Mucosa of gallbladder (tissue), 1 donor: ENCODE measurements around the gene TMCO4. TPM values are rescaled to one million over a fixed set of nuclear protein-coding genes. Genes with fewer than 3 reads are reported as not detected.
"Not testable (repeated sequence)": the region's sequence is repeated elsewhere in the genome, so short reads cannot be mapped to it uniquely, and the experiment has no call there.

Experiments used
- DNase-seq: peaks from one replicate; pipeline ENCODE4 v3.0.0-alpha.2; 2020; ENCODE audit warnings: low spot score
- total RNA-seq: library from RNA; stranded (reverse); gene quantifications from one replicate; pipeline ENCODE4 v1.2.1, GENCODE V29; 2021
- donor health status: DM: no; HTN: no; CAD: no.

TMCO4 gene
- total RNA-seq, result 31.1 TPM

DNA sequence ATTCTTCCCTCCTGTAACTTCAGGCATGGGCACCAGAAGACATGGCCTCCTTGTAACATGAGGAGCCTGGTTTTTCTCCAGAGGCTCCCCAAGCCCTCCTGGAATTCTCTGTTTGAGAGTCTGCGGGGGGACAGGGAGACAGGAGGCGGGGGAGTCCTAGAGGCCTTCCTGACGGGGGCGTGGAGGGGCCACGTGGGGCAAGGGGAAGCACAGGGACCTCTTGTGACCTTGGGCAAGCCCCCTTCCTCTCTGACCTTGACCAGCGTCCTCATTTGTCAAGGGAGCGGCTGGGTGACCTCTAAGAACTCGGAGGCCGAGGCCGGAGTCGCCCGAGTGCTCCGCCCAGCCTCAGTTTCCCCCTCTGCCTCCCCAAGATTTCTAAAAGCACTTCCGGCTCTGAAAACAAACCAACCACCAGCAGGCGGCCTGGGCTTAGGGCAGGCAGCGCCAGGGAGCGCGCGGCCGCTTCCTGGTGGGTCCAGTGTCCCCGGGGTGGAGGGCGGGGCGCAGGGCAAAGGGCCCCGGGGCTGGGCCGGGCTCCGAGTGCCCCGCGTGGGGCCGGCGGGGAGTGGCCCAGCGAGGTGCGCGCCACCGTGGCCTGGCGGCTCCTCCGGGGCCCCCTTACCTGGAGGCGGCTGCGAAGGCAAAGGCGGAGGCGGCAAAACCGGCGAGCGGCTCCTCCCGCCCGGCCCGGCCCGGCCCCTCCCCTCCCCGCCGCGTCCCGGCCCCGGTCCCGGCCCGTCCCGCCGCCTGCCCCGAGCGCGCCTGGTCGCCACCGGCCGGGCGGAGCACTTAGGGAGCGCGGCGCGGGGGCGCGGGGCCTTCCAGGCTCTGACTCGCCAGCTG lies at the start of gene TMCO4:
TSS of gene TMCO4 (minus strand) at position 687 of the 846 bp plus-strand sequence. CDS start 19,158 bp downstream, outside the sequence.
- DNase-seq, result peak; percentile 49

DNA sequence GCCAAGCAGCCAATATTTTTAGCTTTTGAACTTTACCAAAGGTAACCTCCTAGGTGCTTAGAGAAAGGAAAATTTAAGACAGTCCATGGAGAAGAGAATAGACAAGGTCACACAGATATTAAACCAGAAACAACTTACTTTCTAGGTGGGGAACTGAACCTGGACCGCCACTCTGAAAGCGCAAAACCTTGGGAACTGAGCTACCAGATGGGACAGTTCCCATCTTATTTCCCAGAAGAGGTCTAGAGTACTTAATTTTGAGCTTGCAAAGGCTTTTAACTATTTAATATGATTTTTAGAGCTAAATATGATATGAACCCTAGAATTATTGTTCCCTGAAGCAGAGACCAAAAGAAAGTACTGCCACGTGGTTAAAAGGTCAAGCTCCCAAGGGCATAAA lies 49.6 kb upstream of the TMCO4 start:
- not testable (repeated sequence) for DNase-seq

DNA sequence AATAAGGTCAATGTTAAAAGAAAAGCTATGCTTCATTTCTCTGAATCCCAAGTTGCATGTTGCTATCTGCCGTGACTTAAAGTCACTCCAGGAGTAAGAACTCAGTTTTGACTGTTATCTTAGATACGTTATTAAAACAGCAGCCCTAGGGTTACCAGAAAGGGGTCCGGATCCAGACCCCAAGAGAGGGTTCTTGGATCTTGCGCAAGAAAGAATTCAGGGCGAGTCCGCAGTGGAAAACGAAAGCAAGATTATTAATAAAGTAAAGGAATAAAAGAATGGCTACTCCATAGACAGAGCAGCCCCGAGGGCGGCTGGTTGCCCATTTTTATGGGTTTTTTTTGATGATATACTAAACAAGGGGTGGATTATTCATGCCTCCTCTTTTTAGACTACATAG lies 47.6 kb upstream of the TMCO4 start:
- DNase-seq, result not testable (repeated sequence)

DNA sequence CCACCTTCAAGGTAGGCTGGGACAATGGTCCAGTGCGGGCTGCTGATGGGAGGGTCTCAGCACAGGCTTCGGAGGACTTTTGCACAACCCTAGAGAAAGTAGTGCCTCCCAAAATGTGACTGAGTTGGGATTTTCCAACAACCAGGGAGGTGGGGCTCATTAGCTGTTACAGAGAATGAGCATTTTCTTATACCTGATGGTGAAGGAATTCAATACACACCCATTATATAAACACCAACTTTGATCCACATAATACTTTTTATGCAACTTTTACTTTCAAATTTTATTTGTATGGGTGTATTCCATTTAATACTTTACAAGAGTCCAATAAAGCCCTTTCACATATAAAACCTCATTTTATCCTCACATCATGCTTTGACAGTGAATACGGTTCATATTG lies 46.6 kb upstream of the TMCO4 start:
- DNase-seq, result no peak

DNA sequence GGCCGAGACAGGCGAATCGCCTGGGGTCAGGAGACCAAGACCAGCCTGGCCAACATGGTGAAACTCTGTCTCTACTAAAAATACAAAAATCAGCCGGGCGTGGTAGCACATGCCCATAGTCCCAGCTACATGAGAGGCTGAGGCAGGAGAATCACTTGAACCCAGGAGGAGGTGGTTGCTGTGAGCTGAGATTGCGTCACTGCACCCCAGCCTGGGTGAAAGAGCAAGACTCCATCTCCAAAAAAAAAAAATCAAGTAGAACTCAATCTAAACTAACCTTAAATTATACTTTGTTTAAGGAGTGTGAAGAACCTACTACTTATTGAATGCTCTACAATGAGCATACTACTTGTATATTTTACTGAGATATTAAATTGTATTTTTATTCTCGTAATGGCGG lies 45.8 kb upstream of the TMCO4 start:
- no peak for DNase-seq

DNA sequence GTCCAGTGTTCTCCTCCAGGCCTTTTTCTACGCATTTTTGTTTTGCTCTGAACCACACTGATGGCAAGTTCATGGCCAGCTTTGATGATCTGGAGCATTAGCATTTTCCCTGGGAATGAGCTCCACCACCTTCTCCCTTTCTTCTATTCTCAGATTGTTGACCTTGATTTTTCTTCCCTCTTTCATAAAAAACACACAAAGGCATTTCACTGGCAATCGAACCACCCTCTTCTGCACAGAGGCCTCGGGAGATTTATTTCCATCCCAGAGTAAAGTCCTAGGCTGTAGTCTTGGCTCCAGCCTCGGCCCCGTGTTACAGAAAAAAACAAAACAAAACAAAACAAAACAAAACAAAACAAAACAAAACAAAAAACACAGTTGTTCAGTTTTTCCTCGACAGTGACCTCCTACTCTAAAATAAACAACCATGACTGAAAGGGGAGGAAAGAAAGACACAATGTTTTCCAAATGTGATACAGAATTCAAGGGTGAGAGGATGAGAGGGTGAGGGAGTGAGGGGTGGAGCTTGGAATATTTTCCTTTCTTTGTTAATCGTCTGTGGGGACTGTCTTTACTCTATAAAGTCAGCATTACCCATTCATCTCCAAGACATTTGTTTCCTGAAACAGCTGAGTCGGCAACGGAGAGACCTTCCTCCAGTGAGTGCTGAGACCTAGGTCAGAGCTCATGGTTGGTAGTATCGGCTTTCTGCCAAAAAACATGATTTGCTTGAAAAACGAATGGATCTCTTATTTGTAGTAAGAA lies 45.2 kb upstream of the TMCO4 start:
- no peak for DNase-seq

DNA sequence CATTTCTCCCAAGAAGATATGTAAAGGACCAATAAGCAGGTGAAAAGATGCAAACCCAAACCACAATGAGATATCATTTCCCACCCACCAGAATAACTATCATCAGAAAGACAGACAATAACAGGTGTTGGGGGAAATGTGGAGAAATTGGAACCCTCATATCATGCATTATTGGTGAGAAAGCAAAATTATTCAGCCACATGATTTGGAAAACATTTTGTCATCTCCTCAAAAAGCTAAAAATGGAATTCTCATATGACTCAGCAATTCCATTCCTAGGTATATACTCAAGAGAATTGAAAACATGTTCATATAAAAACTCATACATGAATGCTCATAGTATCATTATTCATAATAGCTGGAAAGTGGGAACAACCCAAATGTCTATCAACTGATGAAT lies 40.5 kb upstream of the TMCO4 start:
- no peak for DNase-seq

DNA sequence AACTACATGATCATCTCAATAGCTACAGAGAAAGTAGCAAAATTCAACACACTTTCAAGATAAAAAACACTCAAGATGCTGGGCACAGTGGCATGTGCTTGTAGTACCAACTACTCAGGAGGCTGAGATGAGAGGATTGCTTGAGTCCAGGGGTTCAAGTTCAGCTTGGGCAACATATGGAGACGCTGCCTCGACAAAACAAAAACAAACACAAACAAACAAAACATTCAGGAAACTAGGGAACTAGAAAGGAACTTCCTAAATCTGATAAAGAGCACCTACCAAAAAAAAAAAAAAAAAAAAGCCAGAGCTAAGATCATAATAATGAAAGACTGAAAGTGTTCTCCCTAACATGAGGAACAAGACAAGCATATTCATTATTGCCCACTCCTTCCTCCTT lies 38.1 kb upstream of the TMCO4 start:
- DNase-seq, result no peak

DNA sequence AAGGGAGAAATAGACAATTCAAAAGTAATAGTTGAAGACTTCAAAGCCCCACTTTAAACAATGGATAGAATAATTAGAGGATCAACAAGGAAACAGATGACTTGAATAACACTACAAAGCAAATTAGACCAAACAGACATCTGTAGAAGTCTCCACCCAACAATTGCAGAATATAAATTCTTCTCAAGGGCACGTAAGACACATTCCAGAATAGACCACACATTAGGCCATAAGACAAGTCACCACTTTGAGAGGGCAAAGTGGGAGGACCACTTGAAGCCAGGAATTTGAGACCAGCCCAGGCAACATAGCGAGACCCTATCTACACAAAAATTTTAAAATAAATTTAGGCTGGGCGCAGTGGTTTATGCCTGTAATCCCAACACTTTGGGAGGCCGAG lies 35.9 kb upstream of the TMCO4 start:
- DNase-seq, result no peak

DNA sequence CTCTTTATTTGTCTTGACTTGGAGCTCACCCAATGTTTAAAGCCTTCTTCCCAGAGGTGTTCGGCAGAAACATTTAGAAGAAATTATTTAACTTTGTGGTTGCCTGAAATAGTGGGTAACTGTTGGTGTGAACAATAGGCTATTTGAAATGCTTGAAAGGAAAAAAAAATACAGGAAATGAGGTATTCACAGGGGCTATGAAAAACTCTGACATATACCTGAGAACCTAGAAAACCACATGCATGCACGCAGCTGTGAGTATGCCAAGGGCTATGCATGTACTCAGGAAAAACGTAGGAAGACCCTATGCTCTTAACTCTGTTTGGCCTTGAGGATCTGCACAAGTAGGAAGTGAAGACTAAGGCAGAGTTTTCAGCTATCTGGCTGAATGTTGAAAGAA lies 31.7 kb upstream of the TMCO4 start:
- DNase-seq, result no peak

DNA sequence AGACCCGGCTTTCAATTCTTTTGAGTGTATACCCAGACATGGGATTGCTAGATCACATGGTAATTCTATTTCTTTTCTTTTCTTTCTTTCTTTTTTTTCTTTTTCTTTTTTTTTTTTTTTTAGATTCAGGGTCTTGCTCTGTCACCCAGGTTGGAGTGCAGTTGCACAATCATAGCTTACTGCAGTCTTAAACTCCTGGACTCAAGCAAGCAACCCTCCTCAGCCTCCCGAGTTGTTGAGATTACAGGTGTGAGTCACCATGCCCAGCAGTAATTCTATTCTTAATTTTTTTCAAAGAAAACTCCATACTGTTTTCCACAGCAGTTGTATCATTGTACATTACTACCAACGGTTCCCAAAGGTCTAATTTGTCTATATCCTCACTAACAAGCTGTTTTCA lies 28.8 kb upstream of the TMCO4 start:
- no peak for DNase-seq

DNA sequence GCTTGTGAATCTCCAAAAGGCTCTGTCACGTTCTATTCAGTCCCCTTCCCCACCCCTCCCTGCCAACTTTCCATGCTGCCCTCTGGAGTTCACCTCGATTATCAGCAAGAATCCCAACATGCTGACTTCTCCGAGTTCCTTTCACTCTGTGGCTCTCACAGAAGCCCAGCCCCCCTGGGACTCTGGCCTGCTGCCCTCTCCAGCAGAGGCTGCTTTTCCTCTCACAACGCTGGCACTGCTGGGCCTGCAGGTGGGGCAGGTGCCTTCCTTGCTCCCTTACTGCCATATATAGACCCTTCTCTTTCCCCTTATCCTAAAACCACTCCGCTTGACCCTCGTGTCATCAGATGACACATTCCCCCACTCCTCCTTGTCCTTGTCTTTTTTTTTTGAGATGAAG lies 25.6 kb upstream of the TMCO4 start:
- DNase-seq, result no peak

DNA sequence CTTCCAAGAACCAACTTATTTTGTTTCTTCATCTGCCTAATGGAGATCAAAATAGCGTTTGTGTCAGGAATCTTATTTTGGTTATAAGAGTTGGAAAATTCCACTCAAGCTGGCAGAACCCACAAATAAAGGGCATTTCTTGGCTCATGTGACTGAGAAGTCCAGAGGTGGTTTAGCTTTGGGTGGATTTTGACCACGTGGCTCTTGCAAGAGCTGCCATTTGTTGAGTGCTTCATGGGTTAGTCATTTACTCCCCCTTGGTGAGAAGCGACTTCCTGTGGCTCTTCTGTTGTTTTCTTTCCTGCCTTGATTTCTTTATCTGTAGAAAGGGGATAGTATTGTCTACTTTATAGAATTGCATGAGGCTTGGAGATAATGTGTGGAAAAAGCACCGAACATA lies 24.8 kb upstream of the TMCO4 start:
- DNase-seq, result no peak

DNA sequence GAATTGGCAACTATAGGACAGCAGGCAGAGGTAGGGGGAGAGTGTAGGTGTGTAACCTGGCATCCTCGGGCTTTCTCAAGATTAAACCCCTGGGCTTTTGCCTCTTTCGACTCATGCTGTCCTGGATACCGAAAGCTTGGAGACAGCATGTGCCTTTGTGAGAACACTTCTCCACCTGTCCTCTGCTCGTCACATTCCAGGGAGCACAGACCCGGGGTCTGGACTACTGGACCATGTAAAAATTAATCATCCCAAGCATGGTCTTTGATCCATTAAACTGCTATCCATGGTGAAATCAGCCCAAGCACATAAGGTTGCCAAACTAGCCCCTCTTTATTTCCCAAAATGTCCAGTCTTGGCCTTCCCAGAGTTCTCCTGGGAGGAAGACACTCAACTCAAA lies 24.3 kb upstream of the TMCO4 start:
- DNase-seq, result no peak

DNA sequence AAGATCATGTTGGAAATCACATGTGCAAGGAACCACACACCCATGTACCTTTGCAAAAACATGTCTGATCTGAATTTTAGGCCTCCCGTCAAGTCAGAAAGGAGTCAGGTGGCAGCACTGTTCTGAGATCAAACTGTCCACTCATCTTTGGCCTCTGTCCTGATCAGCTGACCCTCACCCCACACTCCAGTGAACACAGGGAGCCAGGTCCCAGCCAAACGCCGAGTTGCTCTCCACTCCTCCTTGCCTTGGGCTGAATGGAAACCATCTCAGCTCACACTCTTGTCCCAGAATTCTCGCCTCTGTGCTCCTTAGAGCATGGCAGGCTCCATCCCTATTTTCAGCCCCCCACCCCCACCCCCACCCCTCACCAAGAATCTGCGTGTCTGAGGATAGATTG lies 20.0 kb upstream of the TMCO4 start:
- no peak for DNase-seq

DNA sequence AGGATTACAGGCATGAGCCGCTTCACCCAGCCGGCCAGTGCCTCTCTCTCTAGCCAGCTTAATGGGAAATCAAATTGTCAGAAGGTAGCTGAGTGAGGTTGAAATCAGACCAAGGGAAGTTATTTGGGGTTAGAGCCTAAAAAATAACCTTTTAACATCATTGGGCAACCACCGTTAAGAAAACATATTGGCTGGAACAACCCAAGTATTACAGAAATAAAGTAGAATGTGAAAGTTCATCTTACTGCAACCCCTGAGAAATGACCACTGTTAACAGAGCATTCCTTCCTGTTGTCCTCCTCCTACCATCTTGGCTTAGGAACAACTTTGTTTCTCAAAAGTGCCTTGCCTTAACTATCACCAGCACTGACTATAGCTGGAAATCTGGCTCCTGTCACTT lies 18.6 kb upstream of the TMCO4 start:
- no peak for DNase-seq

DNA sequence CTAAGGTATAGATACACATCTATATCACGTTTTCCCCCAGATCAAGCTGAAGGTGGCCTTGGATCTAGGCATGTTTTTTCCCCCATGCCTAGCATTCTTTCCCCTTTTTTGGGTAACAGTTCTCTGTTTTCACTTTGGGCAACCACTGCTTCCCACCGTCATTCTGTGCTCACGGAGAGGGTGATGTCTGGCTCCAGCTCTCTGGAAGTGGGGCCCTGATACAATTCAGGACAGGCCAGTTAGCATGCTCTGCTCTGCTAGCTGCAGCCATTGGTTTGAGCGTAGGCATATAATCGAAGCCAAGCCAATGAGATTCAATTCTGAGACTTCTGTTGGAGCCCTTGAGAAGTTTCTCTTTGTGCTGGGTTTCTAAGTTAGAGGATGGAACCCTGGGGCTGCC lies 17.4 kb upstream of the TMCO4 start:
- no peak for DNase-seq

DNA sequence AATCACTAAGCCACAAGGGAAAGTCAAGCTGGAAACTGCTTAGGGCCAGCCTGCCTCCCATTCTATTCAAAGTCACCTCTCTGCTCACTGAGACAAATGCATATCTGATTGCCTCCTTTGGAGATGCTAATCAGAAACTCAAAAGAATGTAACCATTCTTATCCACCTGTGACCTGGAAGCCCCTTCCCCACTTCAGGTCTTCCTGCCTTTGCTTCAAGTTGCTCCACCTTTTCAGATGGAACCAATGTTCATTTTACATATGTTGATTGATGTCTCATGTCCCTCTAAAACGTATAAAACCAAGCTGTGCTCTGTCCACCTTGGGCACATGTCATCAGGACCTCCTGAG lies 17.0 kb upstream of the TMCO4 start:
- DNase-seq, result not testable (repeated sequence)

DNA sequence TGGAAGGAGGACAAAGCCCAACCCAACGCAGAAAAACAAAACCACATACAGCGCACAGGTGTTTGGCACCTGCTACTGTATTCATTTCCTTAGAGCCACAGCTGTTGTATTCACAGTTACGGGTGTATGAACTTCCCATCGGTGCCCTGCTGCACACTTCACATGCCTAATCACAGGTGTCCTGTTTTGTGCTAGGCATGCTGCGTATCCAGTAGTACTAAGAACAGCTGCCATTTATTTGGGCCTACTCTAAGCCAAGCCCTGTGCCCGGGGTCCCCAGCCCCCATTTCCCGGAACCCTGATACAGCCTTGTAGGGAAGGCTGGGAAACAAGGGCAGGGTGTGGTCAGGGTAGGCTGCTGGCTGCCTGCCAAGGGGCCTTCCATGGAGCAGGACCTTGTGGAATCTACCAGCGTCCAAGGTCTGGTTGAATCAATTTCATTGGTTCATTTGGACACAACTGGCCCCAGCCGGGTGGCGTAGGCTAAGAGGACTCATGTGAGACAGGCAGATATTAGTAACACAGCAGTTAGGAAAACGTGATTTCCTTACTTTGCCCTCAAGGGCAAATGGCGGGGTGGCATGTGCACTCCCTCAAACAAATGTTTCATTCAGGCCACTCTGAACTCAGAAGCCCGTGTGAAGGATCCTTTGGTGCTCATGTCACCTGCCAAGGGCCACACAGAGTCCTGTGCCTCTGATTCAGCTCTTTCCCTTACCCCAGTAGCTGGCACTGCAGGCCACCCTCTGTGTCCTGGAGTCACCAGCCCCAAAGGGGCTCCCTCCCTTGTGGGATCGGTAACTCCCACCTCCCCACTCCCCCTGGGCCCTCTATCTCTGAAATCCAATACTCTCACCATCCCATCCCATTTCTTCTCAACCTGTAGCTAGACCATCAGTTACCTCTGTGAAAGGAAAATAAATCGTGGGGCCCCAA lies 16.4 kb upstream of the TMCO4 start:
- peak; percentile 63 for DNase-seq

DNA sequence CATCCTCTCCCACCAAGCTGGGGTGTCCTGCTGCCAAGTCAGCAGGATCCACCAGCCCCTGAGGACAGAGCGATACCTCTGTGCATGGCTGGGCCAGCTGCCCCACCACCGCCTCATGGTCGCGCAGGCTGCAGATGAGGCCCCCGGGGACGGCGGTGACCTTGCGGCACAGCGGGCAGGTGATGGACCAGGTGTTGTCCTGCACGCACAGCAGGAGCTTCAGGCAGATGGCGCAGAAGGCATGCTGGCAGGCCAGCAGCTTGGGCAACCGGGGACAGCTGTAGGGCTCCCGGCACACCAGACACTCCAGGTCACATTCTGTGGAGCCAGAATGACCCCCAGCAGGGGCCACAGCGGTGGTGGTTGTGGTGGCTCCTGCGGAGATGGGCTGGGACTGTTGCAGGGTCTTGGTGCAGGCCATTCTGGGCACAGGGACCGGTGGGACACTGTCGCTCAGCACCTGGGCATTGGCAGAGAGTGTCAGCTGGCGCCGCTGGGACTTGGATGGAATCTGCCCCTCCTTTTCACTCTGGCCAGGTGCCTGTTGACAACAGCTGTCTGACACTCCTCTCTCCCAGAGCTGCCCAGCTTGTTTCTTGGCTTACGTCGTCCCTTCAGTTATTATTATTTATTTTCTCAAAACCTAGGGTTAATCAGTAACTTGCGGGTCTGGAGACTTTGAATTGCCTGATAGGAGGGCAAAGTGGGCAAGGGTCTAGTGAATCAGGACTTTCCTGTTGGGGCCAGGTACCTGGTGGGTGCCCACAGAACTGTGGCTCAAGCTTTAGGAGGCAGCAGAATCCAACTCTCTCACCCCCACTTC lies 15.2 kb upstream of the TMCO4 start, which contains the start of gene RNF186:
TSS of gene RNF186 (minus strand) at position 603 of the 823 bp plus-strand sequence. CDS start at position 421, 182 bp downstream.
- DNase-seq, result peak; percentile 85

DNA sequence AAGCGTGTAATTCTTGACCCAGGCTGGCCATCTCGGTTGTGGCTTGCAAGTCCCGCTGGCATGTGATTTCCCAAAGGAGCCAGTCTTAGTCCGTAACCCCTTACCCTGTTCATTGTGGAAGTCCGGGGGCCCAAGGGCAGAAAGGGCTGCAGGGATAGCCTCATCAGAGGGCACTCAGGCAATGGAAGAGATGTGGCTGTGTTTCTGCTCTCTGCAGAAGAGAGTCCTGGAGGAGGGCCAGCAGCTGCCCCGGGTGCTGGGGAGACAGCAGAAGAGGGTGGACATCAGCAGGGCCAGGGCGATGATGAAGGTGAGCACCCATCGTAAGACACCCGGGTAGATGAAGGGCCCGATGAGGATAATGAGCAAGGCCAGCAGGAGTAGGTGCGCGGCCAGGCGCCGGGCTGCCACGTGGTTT lies 14.5 kb upstream of the TMCO4 start:
- no peak for DNase-seq
